Panc1 (cell line): ENCODE data around the gene DLG4. TPM values are rescaled to one million over a fixed set of nuclear protein-coding genes. Genes with fewer than 3 reads are reported as not detected.

ENCODE experiments used
- ATAC-seq: fragments of 200-7000 bp; cut with Tn5 transposase; 2 replicates; pipeline ENCODE4 v1.9.1; 2020; ENCODE audit warnings: mild to moderate bottlenecking, moderate library complexity
- BruUV-seq: library from RNA; stranded (reverse); fragments of 400-500 nt; replicated peaks from 2 replicates; lab custom pipeline; 2021; lab: Mats Ljungman, UMichigan
- CTCF ChIA-PET: fragments of 300-600 bp; sonication (Branson Sonifier 250); formaldehyde crosslinking; loops from one replicate; lab custom pipeline; 2022; ENCODE audit warnings: antibody characterized with exemption; lab: Charles Lee
- POLR2A ChIA-PET: fragments of 300-600 bp; sonication (Branson Sonifier 250); formaldehyde crosslinking; loops from one replicate; lab custom pipeline; 2022; ENCODE audit warnings: antibody characterized with exemption; lab: Charles Lee
- DNase-seq: peaks from one replicate; pipeline ENCODE4 v3.0.0-alpha.2; 2010; ENCODE audit warnings: low read depth, low spot score
- H3K27ac ChIP-seq: 2 replicates; pipeline ENCODE4 v1.5.1; 2011; ENCODE audit warnings: mild to moderate bottlenecking, low read length, inconsistent platforms
- H3K27me3 ChIP-seq: fragments of 200-500 bp; sonication (Bioruptor generic); 2 replicates; pipeline ENCODE4 v1.6.0; 2014; ENCODE audit warnings: low read length, inconsistent platforms; ENCODE audit not compliant: control insufficient read depth, insufficient read depth
- H3K36me3 ChIP-seq: fragments of 200-500 bp; sonication (Bioruptor generic); 2 replicates; pipeline ENCODE4 v1.5.1; 2014; ENCODE audit warnings: inconsistent platforms, mild to moderate bottlenecking, low read length, moderate library complexity; ENCODE audit not compliant: control insufficient read depth, insufficient read depth
- H3K4me1 ChIP-seq: 2 replicates; pipeline ENCODE4 v1.5.1; 2011; ENCODE audit warnings: inconsistent platforms, mild to moderate bottlenecking, low read length, moderate library complexity; ENCODE audit not compliant: control insufficient read depth, insufficient read depth
- H3K4me3 ChIP-seq, 2 experiments: 2 replicates each; pipeline ENCODE4 v1.5.1; 2011 to 2012; ENCODE audit warnings: low read depth in 2 of 2, low read length in 2 of 2, mild to moderate bottlenecking in 2 of 2, inconsistent platforms in 1 of 2, moderate library complexity in 1 of 2
- H3K9me3 ChIP-seq: fragments of 200-500 bp; sonication (Bioruptor generic); 2 replicates; pipeline ENCODE4 v1.5.1; 2014; ENCODE audit warnings: low read depth, mild to moderate bottlenecking, inconsistent platforms, low read length, moderate library complexity; ENCODE audit not compliant: control insufficient read depth, insufficient read depth
- POLR2AphosphoS5 ChIP-seq: IDR thresholded peaks from 2 replicates; pipeline ENCODE4 v1.6.1; 2012; ENCODE audit warnings: mild to moderate bottlenecking, low read depth, low read length, moderate library complexity
- SIN3A ChIP-seq: IDR thresholded peaks from 2 replicates; pipeline ENCODE4 v1.6.1; 2012; ENCODE audit warnings: low read depth, mild to moderate bottlenecking, low read length, moderate library complexity, borderline replicate concordance; ENCODE audit not compliant: insufficient read depth
- TCF7L2 ChIP-seq: IDR thresholded peaks from 2 replicates; pipeline ENCODE4 v1.6.1; 2011; ENCODE audit warnings: mild to moderate bottlenecking, low read depth, low read length, inconsistent platforms
- in situ Hi-C: cut with HindIII; loops from 2 replicates; pipeline ENCODE4 v1.10.0; 2016; ENCODE audit warnings: low sequenced_read_pairs, low pct_unique_long_range_greater_than_20kb
- intact Hi-C: fragments of 100-400 bp; cut with micrococcal nuclease; formaldehyde crosslinking; loops from one replicate; pipeline ENCODE4 v1.10.0; 2022; ENCODE audit not compliant: unreplicated experiment
- total RNA-seq: library from RNA; stranded (reverse); gene quantifications from one replicate; pipeline ENCODE4 v1.2.1, GENCODE V29; 2021; ENCODE audit not compliant: unreplicated experiment
- TF ChIP-seq, protein P1 (sequence below), 2 experiments: IDR thresholded peaks; 2 replicates each; pipeline ENCODE4 v1.6.1; 2011 to 2012; ENCODE audit warnings: low read depth in 2 of 2, control low read depth in 1 of 2, low read length in 1 of 2, mild to moderate bottlenecking in 1 of 2, moderate library complexity in 1 of 2; ENCODE audit not compliant: insufficient read depth in 1 of 2
- TF ChIP-seq, protein P2 (sequence below): fragments of 450-650 bp; IDR thresholded peaks from 2 replicates; pipeline ENCODE4 v1.5.1; 2017; ENCODE audit warnings: mild to moderate bottlenecking

The DLG4 gene
- total RNA-seq, 1 experiment from 2014 or later = 32.4 TPM

DNA sequence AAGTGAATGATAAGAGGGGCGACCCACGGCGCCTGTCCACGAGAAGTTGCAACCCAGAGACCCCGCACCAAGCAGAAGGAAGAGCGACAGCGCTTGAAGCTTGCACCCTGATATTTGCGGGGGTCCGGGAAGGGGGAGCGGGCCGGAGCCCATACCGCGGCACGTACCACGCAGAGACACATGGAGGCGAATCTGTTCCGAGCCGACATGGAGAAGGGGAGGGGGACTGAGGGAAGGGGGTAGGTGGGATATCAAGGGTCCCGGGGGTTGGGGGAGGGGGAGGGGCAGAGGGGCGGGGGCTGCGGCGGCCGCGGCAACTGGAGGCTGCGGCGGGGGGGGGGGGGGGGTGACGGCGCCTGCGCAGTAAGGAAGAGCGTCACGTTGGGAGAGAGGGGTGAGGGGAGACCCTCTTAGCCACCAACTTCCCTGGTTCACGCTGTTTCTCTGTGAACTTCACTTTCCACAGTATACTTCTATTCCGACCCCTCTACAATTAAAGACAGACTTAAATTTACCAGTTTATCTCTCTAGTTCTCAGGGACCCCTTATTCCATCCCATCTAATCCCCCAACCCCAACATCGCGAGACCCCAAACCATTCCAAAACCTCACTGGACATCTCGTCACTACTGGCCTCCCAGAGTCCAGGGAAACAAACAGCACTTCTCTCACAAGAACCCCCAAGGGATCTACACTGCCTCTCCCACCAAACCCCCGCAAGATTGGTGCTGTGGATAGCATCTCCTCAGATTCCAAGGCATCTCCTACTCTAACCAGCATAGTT is 8.0 kb downstream of the DLG4 start:
- Histone ChIP-seq H3K36me3 (no peaks in the 10 kb centered on the region), H3K4me1 (peaks cover 7% of the 10 kb centered on the region), H3K27me3 (no peaks in the 10 kb centered on the region), H3K4me3 (no peak overlapping the region), H3K9me3 (no peaks in the 10 kb centered on the region), H3K27ac (no peak overlapping the region)
- no peak for DNase-seq
- in situ Hi-C loops (no loop called here), intact Hi-C loops (no loop called here)
- TF ChIP-seq TCF7L2 (no peak), SIN3A (no peak), POLR2AphosphoS5 (no peak)
- TF ChIP-seq, protein P1, sequence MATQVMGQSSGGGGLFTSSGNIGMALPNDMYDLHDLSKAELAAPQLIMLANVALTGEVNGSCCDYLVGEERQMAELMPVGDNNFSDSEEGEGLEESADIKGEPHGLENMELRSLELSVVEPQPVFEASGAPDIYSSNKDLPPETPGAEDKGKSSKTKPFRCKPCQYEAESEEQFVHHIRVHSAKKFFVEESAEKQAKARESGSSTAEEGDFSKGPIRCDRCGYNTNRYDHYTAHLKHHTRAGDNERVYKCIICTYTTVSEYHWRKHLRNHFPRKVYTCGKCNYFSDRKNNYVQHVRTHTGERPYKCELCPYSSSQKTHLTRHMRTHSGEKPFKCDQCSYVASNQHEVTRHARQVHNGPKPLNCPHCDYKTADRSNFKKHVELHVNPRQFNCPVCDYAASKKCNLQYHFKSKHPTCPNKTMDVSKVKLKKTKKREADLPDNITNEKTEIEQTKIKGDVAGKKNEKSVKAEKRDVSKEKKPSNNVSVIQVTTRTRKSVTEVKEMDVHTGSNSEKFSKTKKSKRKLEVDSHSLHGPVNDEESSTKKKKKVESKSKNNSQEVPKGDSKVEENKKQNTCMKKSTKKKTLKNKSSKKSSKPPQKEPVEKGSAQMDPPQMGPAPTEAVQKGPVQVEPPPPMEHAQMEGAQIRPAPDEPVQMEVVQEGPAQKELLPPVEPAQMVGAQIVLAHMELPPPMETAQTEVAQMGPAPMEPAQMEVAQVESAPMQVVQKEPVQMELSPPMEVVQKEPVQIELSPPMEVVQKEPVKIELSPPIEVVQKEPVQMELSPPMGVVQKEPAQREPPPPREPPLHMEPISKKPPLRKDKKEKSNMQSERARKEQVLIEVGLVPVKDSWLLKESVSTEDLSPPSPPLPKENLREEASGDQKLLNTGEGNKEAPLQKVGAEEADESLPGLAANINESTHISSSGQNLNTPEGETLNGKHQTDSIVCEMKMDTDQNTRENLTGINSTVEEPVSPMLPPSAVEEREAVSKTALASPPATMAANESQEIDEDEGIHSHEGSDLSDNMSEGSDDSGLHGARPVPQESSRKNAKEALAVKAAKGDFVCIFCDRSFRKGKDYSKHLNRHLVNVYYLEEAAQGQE (IDR thresholded peaks at IDR 0.05; ENCODE audit: insufficient read depth in 1 of 2, low read depth in 2 of 2, low read length in 1 of 2) = no peak
- TF ChIP-seq, protein P2, sequence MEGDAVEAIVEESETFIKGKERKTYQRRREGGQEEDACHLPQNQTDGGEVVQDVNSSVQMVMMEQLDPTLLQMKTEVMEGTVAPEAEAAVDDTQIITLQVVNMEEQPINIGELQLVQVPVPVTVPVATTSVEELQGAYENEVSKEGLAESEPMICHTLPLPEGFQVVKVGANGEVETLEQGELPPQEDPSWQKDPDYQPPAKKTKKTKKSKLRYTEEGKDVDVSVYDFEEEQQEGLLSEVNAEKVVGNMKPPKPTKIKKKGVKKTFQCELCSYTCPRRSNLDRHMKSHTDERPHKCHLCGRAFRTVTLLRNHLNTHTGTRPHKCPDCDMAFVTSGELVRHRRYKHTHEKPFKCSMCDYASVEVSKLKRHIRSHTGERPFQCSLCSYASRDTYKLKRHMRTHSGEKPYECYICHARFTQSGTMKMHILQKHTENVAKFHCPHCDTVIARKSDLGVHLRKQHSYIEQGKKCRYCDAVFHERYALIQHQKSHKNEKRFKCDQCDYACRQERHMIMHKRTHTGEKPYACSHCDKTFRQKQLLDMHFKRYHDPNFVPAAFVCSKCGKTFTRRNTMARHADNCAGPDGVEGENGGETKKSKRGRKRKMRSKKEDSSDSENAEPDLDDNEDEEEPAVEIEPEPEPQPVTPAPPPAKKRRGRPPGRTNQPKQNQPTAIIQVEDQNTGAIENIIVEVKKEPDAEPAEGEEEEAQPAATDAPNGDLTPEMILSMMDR = no peak
- POLR2A ChIA-PET = no interaction called here
- CTCF ChIA-PET = no interaction called here
- no peak for ATAC-seq
- BruUV-seq = no TSS peak

DNA sequence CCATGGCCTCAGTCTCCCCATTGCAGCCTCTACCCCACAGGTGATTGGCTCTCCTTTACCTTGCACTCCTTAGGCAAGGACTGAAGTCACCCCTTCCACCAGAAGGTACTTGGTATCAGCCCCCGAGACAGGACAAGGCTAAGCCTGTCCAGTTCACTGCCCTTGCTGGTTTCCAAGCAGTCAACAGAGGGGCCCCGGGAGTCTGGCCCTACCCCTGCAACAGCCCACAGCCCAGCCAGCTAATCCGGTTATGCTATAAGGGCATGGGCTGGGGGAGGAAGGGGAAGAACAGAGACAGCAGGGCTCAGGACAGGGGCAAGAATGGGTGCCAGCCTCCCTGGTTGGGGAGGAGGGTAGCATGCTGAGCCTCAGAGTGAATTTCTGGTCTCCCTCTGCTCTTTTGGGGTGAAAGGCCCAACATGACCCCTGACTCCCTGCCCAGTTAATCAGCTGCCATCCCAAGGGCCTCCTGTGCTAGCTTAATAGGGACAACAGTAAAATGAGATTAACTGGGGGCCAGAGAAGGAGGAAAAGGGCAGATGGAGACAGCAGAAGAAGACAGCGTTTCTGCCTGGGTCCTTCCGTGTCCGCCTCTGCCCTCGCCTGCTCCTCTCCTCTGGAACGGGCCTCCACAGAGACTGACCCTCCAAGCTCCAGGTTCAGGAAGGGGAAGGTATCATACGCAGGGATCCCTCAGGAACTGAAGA is 10.7 kb downstream of the DLG4 start:
- CTCF ChIA-PET = no interaction called here
- ATAC-seq = no peak
- intact Hi-C loops = no loop called here

More for the DNA sequence above, 10.7 kb downstream of the DLG4 start:
- in situ Hi-C loops = no loop called here
- Histone ChIP-seq H3K4me3 (no peak overlapping the region), H3K27me3 (no peaks in the 10 kb centered on the region), H3K4me1 (peaks cover 4% of the 10 kb centered on the region), H3K9me3 (no peaks in the 10 kb centered on the region), H3K36me3 (no peaks in the 10 kb centered on the region), H3K27ac (no peak overlapping the region)
- no peak for DNase-seq
- no TSS peak for BruUV-seq
- POLR2A ChIA-PET = no interaction called here
- TF ChIP-seq, protein P1 (IDR thresholded peaks at IDR 0.05; ENCODE audit: insufficient read depth in 1 of 2, low read depth in 2 of 2, low read length in 1 of 2) = no peak
- TF ChIP-seq TCF7L2 (no peak), POLR2AphosphoS5 (no peak), SIN3A (no peak)
- TF ChIP-seq, protein P2 = no peak
